SK-N-SH (cell line): Measurements from ENCODE around the gene HYAL3.

Source experiments
- CTCF ChIP-seq: fragments of 200-600 bp; sonication (generic); IDR thresholded peaks from 2 replicates; pipeline ENCODE4 v1.6.1; 2017; ENCODE audit warnings: antibody characterized with exemption, mild to moderate bottlenecking, moderate library complexity
- FOXM1 ChIP-seq: IDR thresholded peaks from 2 replicates; pipeline ENCODE4 v1.4.0; 2012; ENCODE audit warnings: low read depth, mild to moderate bottlenecking
- JUND ChIP-seq: IDR thresholded peaks from 2 replicates; pipeline ENCODE4 v1.4.0; 2012
- MXI1 ChIP-seq: IDR thresholded peaks from 2 replicates; pipeline ENCODE4 v1.6.1; 2012; ENCODE audit warnings: mild to moderate bottlenecking, low read depth, low read length, improper control_type of control experiment
- NRF1 ChIP-seq: IDR thresholded peaks from 2 replicates; pipeline ENCODE4 v1.6.1; 2012; ENCODE audit warnings: low read depth, mild to moderate bottlenecking, low read length
- POLR2AphosphoS5 ChIP-seq: IDR thresholded peaks from 2 replicates; pipeline ENCODE4 v1.6.1; 2012; ENCODE audit warnings: low read depth, low read length
- RCOR1 ChIP-seq: fragments of 150-350 bp; IDR thresholded peaks from 2 replicates; pipeline ENCODE4 v1.6.1; 2017; ENCODE audit warnings: antibody characterized with exemption, low read length

- TF ChIP-seq CTCF: peak; percentile 70
- TF ChIP-seq MXI1: no peak
- no peak for TF ChIP-seq NRF1
- TF ChIP-seq POLR2AphosphoS5: no peak
- no peak for TF ChIP-seq JUND
- no peak for TF ChIP-seq RCOR1
- TF ChIP-seq FOXM1: no peak
Observed at GRCh38 chr3:50256978-50257890, 42.0 kb downstream of the HYAL3 start.
